Loucy (cell line): ENCODE measurements around the gene TNPO3.

Experiments used
- EZH2phosphoT487 ChIP-seq: fragments of 200-600 bp; IDR thresholded peaks from 2 replicates; pipeline ENCODE4 v1.6.1; 2018; ENCODE audit warnings: antibody characterized with exemption, mild to moderate bottlenecking, moderate library complexity, borderline replicate concordance
- TF ChIP-seq, protein P1 (sequence below): fragments of 200-600 bp; sonication (generic); conservative IDR thresholded peaks from 2 replicates; pipeline ENCODE4 v1.5.1; 2014; ENCODE audit warnings: mild to moderate bottlenecking, antibody characterized with exemption, low read length

DNA sequence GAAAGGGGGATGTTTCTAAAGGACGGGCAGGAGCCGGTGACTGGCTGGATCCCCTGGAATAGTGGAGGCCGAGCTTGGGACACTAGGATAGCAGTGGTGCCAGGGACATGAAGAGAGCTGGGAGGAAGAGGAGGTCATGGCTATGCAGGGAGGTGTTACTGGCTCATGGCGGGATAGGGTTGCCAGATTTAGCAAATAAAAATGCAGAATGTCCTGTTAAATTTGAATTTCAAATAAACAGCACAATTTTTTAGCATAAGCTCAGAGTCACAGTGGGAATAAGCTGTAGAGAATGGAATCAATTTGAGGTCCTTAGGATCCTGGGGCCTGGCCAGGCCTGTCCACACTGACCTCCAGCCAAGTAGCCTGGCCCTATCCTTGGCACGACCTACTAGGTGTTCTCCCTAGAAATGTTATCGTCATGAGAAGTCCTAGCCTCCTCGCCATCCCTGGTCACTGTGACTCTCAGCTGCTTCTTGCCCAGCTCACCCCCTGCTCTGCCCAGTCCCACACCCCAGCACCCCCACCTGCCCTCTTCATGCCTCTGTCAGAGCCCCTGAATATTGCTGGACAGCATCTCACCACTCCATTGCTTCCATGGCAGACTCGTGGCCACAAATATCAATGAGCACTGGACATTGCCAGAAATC lies 136.8 kb downstream of the TNPO3 start:
- TF ChIP-seq, protein P1, sequence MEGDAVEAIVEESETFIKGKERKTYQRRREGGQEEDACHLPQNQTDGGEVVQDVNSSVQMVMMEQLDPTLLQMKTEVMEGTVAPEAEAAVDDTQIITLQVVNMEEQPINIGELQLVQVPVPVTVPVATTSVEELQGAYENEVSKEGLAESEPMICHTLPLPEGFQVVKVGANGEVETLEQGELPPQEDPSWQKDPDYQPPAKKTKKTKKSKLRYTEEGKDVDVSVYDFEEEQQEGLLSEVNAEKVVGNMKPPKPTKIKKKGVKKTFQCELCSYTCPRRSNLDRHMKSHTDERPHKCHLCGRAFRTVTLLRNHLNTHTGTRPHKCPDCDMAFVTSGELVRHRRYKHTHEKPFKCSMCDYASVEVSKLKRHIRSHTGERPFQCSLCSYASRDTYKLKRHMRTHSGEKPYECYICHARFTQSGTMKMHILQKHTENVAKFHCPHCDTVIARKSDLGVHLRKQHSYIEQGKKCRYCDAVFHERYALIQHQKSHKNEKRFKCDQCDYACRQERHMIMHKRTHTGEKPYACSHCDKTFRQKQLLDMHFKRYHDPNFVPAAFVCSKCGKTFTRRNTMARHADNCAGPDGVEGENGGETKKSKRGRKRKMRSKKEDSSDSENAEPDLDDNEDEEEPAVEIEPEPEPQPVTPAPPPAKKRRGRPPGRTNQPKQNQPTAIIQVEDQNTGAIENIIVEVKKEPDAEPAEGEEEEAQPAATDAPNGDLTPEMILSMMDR = no peak
- no peak for TF ChIP-seq EZH2phosphoT487
